BE2C (cell line): ENCODE data around the gene GRIA1.
"Not testable (repeated sequence)": the region's sequence is repeated elsewhere in the genome, so short reads cannot be mapped to it uniquely, and the experiment has no call there.

Experiments
- DNase-seq: peaks from one replicate; pipeline ENCODE4 v3.0.0-alpha.2; 2020
- H3K27me3 ChIP-seq: fragments of 250-450 bp; sonication (Bioruptor Pico); 2 replicates; pipeline ENCODE4 v1.5.1; 2020; ENCODE audit warnings: mild to moderate bottlenecking
- H3K36me3 ChIP-seq: fragments of 250-450 bp; sonication (Bioruptor Pico); 2 replicates; pipeline ENCODE4 v1.5.1; 2020; ENCODE audit warnings: mild to moderate bottlenecking
- H3K4me1 ChIP-seq: fragments of 250-450 bp; sonication (Bioruptor Pico); 2 replicates; pipeline ENCODE4 v1.5.1; 2020
- H3K4me3 ChIP-seq: 2 replicates; pipeline ENCODE4 v1.5.1; 2011; ENCODE audit warnings: low read depth, low read length
- H3K9me3 ChIP-seq: fragments of 250-450 bp; sonication (Bioruptor Pico); 2 replicates; pipeline ENCODE4 v1.5.1; 2020
- TF ChIP-seq, protein P1 (sequence below): IDR thresholded peaks from 2 replicates; pipeline ENCODE4 v1.5.1; 2012; ENCODE audit warnings: mild to moderate bottlenecking, low read depth, low read length

Gene GRIA1

DNA sequence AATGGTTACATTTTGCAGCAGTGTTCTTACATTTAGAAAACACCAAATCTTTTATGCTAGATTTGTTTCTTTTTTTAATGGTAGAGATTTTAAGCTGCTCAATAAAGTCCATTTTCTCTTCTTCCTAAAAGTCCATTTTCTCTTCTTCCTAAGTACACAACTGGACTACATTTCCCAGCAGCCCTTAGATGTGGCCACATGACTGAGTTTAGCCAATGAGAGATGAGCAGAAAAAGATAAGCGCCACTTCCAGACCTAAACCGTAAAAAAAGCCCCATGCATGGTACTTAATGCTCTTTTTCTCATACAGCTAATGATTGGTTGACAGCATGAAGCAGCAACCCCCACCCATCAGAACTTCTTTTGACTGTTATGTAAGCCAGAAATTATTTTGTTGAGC, 341.5 kb downstream of the GRIA1 start:
- peak; percentile 50 for DNase-seq

DNA sequence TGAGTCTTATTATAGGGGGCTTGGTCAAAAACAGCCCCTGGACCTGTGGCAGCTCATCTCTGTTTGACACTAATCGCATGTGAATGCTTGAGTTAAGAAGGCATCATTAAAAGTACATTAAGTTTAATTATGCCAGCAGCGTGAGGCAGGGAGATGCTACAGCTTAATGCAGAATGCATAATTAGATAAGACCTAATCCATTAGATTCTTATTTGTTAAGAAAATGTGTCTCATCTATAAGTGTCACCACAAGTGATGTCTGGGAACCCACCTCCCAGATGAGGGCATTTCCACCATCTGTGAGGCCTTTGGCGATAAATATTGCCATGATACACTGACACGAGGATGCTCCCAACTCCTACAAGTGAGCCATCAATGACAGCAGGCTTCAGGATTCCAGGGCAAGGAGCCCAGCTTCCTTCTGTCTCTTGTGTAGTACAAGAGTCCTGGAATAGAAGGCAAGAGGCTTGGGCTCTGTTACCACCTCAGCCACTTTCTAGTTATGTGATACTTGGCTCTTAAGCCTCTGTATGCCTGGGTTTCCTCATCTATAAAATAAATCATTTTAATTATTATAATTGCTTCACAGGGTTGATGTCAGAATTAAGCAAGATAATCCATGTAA, 345.5 kb downstream of the GRIA1 start:
- no peak for DNase-seq
- Histone ChIP-seq H3K27me3 (no peaks in the 10 kb centered on the region), H3K9me3 (no peaks in the 10 kb centered on the region), H3K36me3 (no peaks in the 10 kb centered on the region), H3K4me3 (no peak overlapping the region), H3K4me1 (no peaks in the 10 kb centered on the region; the same call in none of the 2 replicates)
- TF ChIP-seq, protein P1, sequence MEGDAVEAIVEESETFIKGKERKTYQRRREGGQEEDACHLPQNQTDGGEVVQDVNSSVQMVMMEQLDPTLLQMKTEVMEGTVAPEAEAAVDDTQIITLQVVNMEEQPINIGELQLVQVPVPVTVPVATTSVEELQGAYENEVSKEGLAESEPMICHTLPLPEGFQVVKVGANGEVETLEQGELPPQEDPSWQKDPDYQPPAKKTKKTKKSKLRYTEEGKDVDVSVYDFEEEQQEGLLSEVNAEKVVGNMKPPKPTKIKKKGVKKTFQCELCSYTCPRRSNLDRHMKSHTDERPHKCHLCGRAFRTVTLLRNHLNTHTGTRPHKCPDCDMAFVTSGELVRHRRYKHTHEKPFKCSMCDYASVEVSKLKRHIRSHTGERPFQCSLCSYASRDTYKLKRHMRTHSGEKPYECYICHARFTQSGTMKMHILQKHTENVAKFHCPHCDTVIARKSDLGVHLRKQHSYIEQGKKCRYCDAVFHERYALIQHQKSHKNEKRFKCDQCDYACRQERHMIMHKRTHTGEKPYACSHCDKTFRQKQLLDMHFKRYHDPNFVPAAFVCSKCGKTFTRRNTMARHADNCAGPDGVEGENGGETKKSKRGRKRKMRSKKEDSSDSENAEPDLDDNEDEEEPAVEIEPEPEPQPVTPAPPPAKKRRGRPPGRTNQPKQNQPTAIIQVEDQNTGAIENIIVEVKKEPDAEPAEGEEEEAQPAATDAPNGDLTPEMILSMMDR: no peak

More for the DNA sequence above, 341.5 kb downstream of the GRIA1 start:
- Histone ChIP-seq H3K9me3 (no peaks in the 10 kb centered on the region), H3K27me3 (no peaks in the 10 kb centered on the region), H3K36me3 (no peaks in the 10 kb centered on the region), H3K4me3 (no peak overlapping the region; the same call in 1 of the 2 replicates), H3K4me1 (no peaks in the 10 kb centered on the region; the same call in none of the 2 replicates)
- TF ChIP-seq, protein P1: no peak

DNA sequence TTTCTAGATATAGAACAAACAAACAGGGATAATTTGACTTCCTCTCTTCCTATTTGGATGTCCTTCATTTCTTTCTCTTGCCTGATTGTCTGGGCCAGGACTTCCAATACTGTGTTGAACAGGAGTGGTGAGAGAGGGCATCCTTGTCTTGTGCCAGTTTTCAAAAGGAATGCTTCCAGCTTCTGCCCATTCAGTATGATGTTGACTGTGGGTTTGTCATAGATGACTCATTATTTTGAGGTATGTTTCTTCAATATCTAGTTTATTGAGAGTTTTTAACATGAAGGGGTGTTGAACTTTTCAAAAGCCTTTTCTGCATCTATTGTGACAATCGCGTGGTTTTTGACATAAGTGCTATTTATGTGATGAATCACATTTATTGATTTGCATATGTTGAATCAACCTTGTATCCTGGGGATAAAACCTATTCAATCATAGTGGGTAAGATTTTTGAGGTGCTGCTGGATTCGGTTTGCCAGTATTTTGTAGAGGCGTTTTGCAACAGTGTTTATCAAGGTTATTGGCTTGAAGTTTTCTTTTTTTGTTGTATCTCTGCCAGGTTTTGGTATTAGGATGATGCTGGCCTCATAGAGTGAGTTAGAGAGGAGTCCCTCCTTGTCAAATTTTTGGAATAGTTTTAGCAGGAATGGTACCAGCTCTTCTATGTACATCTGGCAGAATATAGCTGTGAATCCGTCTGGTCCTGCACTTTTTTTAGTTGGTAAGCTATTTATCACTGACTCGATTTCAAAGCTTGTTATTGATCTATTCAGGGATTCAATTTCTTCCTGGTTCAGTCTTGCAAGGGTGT, 359.0 kb downstream of the GRIA1 start:
- not testable (repeated sequence) for H3K4me1 ChIP-seq, H3K27me3 ChIP-seq

DNA sequence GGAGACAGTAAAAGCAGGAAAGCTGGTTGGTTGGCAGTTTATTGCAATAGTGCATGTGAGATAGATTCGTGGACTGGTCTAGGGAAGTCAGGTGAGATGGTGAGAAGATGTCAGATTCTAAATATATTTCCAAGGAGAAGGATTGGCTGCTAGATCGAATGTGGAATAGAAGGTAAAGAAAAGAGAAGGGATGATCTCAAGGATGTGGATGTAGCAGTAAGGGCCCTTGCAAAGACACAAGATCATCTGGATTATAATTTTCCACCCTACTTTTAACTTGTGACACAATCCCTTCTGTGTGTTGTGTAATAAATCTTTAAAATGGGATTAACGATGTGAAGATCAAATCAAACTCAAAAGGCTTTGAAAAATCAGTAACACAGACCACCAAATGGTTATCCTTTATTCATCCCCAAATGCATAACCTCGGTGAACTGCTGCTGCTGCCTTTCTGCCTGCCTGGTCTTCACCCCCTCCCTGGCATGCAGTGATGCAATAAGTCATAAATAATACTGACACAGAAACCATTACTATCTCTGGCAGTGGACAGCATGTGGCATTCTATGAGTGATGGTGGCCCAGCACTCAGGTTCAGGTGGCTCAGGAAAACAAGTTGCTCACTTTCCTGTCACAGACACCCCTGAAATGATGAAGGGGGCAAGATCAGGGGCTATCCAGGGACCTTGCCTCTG, 369.9 kb downstream of the GRIA1 start:
- TF ChIP-seq, protein P1: no peak
- Histone ChIP-seq H3K9me3 (no peaks in the 10 kb centered on the region), H3K27me3 (no peaks in the 10 kb centered on the region; the same call in 1 of the 2 replicates), H3K4me3 (no peak overlapping the region), H3K36me3 (no peaks in the 10 kb centered on the region), H3K4me1 (no peaks in the 10 kb centered on the region)
- no peak for DNase-seq

More for the DNA sequence above, 359.0 kb downstream of the GRIA1 start:
- H3K4me3 ChIP-seq, H3K36me3 ChIP-seq, DNase-seq, H3K9me3 ChIP-seq: not testable (repeated sequence)

DNA sequence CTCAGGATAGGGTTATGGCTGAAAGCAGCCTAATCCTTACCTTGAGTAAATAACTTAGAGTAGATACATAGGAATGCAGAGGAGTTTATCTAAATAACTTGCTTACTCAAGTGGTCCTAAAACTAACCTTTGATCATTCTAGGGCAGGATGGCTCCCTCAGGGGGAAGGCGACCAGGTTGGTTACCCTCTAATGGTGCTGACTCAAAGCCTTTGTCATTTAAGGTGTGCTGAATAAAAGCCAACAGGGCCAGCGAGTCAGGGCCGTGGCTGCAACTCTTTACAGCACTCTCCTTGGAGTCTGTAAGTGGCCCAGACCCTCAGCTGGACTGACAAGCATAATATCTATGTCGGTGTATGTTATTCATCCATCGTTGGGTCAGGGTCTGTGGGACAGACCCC, 372.4 kb downstream of the GRIA1 start:
- not testable (repeated sequence) for H3K36me3 ChIP-seq, DNase-seq, H3K9me3 ChIP-seq

More for the DNA sequence above, 372.4 kb downstream of the GRIA1 start:
- H3K27me3 ChIP-seq, H3K4me3 ChIP-seq, H3K4me1 ChIP-seq: not testable (repeated sequence)
